HL-60 (cell line): Measurements from ENCODE around the gene MTMR3.

Source experiments
- DNase-seq, 2 experiments: peaks; one replicate each; pipeline ENCODE4 v3.0.0-alpha.2; 2010 to 2020; ENCODE audit warnings: low read depth in 1 of 2, low spot score in 1 of 2
- H3K27ac ChIP-seq: fragments of 250-450 bp; sonication (Bioruptor Pico); replicated peaks from 2 replicates; pipeline ENCODE4 v1.5.1; 2020; ENCODE audit warnings: mild to moderate bottlenecking, moderate library complexity
- H3K27me3 ChIP-seq: fragments of 250-450 bp; sonication (Bioruptor Pico); 2 replicates; pipeline ENCODE4 v1.5.1; 2021; ENCODE audit warnings: mild to moderate bottlenecking, moderate library complexity; ENCODE audit not compliant: insufficient read depth, poor library complexity, severe bottlenecking
- H3K4me3 ChIP-seq: replicated peaks from 2 replicates; pipeline ENCODE4 v1.5.1; 2011; ENCODE audit warnings: mild to moderate bottlenecking, control low read depth, low read length; ENCODE audit not compliant: insufficient read depth
- CTCF ChIP-seq: IDR thresholded peaks from one replicate; pipeline ENCODE4 v1.5.1; 2011; ENCODE audit warnings: low read length, control low read depth, inconsistent platforms; ENCODE audit not compliant: insufficient read depth
- GABPA ChIP-seq: IDR thresholded peaks from 2 replicates; pipeline ENCODE4 v1.6.1; 2012; ENCODE audit warnings: low read depth
- POLR2AphosphoS5 ChIP-seq: IDR thresholded peaks from 2 replicates; pipeline ENCODE4 v1.6.1; 2012; ENCODE audit warnings: low read depth
- SPI1 ChIP-seq: IDR thresholded peaks from 2 replicates; pipeline ENCODE4 v1.6.1; 2012; ENCODE audit warnings: low read depth, mild to moderate bottlenecking, borderline replicate concordance
- TF ChIP-seq, protein P1 (sequence below): IDR thresholded peaks from 2 replicates; pipeline ENCODE4 v1.6.1; 2012; ENCODE audit warnings: low read depth; ENCODE audit not compliant: insufficient replicate concordance

Gene MTMR3

DNA sequence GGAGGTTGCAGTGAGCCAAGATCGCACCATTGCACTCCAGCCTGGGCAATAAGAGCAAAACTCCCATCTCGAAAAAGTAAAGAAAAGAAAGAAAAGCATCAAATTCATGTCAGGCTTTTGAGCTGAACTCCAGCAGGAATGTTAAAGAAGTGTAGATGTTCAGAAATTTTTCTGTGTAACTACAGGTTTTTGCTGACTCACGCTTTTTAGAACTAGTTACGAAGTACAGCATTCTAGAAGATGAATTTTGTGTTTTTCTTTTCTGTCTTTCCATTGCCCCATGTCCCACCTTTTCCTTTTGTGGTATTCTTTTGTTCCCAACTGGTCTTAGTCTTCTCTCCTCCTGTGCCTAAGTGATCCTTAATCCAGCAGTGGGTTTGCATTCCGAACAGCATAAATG is 141.3 kb downstream of the MTMR3 start:
- Histone ChIP-seq H3K4me3 (no peak overlapping the region), H3K27me3 (no peaks in the 10 kb centered on the region), H3K27ac (no peak overlapping the region)
- no peak for DNase-seq
- TF ChIP-seq SPI1, result no peak
- TF ChIP-seq GABPA, result no peak
- TF ChIP-seq, protein P1, sequence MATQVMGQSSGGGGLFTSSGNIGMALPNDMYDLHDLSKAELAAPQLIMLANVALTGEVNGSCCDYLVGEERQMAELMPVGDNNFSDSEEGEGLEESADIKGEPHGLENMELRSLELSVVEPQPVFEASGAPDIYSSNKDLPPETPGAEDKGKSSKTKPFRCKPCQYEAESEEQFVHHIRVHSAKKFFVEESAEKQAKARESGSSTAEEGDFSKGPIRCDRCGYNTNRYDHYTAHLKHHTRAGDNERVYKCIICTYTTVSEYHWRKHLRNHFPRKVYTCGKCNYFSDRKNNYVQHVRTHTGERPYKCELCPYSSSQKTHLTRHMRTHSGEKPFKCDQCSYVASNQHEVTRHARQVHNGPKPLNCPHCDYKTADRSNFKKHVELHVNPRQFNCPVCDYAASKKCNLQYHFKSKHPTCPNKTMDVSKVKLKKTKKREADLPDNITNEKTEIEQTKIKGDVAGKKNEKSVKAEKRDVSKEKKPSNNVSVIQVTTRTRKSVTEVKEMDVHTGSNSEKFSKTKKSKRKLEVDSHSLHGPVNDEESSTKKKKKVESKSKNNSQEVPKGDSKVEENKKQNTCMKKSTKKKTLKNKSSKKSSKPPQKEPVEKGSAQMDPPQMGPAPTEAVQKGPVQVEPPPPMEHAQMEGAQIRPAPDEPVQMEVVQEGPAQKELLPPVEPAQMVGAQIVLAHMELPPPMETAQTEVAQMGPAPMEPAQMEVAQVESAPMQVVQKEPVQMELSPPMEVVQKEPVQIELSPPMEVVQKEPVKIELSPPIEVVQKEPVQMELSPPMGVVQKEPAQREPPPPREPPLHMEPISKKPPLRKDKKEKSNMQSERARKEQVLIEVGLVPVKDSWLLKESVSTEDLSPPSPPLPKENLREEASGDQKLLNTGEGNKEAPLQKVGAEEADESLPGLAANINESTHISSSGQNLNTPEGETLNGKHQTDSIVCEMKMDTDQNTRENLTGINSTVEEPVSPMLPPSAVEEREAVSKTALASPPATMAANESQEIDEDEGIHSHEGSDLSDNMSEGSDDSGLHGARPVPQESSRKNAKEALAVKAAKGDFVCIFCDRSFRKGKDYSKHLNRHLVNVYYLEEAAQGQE, result no peak
- no peak for TF ChIP-seq CTCF
- no peak for TF ChIP-seq POLR2AphosphoS5

- no peak for DNase-seq
- Histone ChIP-seq H3K27me3 (no peaks in the 10 kb centered on the region), H3K27ac (no peak overlapping the region), H3K4me3 (no peak overlapping the region)
- TF ChIP-seq, protein P1, result no peak
- TF ChIP-seq POLR2AphosphoS5, result no peak
- no peak for TF ChIP-seq GABPA
- no peak for TF ChIP-seq CTCF
- no peak for TF ChIP-seq SPI1
Observed at GRCh38 chr22:30025221-30025620, 142.2 kb downstream of the MTMR3 start.

GRCh38 chr22:30026756-30027155 is 143.8 kb downstream of the MTMR3 start:
- Histone ChIP-seq H3K27me3 (no peaks in the 10 kb centered on the region), H3K4me3 (no peak overlapping the region), H3K27ac (no peak overlapping the region)
- no peak for DNase-seq
- TF ChIP-seq CTCF, result no peak
- no peak for TF ChIP-seq SPI1
- TF ChIP-seq POLR2AphosphoS5, result no peak
- TF ChIP-seq, protein P1, result no peak
- no peak for TF ChIP-seq GABPA
